ENCODE measurements around the gene CCDC86.

Gene CCDC86

DNA sequence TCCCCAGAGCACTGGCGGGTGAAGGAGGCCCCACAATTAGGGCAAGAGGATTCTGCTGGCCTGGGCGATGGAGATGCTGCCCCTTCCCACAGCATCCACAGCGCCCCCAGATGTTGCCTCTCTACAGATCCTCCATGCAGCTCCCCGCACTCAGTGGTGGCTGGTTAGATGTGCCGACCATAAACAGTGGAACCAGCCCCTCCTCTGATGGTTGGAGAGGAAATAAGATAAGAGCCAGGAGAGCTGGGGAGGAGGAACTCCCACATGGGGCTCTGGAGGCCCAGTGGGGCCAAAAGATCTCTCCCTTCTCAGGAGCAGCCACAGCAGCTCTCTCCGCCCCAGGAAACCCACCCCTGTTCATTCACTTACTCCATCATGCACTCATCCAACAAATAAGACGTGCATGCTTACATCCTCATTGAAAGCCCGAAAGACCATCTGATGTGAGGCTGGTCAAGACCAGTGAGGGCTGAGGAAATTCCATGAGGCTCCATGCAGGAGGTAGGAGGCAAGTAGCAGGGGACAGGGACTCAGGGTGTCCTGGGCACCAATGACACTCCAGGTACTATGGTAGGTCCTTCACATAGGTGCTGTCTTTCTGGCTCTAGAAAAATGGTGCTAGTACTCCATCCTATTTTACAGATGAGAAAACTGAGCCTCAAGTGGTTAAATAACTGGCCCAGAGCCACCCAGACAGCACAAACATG is 12.4 kb downstream of the CCDC86 start:
- H3K4me3 ChIP-seq (ENCODE audit: low read length) = no peak overlapping the region
- no peak overlapping the region for H3K27ac ChIP-seq (ENCODE audit: low read depth, low read length)
- H3K79me2 ChIP-seq (ENCODE audit: control insufficient read depth, low read length) = no peaks in the 10 kb centered on the region
- H3K36me3 ChIP-seq (ENCODE audit: control insufficient read depth, low read length) = peaks cover 30% of the 10 kb centered on the region
- no peak overlapping the region for H3K4me2 ChIP-seq (ENCODE audit: low read length)
- no peaks in the 10 kb centered on the region for H3K27me3 ChIP-seq (ENCODE audit: control insufficient read depth, low read length)
- H4K20me1 ChIP-seq (ENCODE audit: control insufficient read depth, insufficient read depth, low read depth, low read length) = no peaks in the 10 kb centered on the region
- no peaks in the 10 kb centered on the region for H3K9me2 ChIP-seq (replicated peaks; ENCODE audit: control insufficient read depth, low read length)
- TF ChIP-seq, protein P1, sequence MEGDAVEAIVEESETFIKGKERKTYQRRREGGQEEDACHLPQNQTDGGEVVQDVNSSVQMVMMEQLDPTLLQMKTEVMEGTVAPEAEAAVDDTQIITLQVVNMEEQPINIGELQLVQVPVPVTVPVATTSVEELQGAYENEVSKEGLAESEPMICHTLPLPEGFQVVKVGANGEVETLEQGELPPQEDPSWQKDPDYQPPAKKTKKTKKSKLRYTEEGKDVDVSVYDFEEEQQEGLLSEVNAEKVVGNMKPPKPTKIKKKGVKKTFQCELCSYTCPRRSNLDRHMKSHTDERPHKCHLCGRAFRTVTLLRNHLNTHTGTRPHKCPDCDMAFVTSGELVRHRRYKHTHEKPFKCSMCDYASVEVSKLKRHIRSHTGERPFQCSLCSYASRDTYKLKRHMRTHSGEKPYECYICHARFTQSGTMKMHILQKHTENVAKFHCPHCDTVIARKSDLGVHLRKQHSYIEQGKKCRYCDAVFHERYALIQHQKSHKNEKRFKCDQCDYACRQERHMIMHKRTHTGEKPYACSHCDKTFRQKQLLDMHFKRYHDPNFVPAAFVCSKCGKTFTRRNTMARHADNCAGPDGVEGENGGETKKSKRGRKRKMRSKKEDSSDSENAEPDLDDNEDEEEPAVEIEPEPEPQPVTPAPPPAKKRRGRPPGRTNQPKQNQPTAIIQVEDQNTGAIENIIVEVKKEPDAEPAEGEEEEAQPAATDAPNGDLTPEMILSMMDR (IDR thresholded peaks at IDR 0.05; ENCODE audit: low read depth, low read length, poor library complexity, severe bottlenecking) = no peak
- TF ChIP-seq EZH2phosphoT487 (IDR thresholded peaks at IDR 0.05; ENCODE audit: borderline replicate concordance, low read length) = no peak
- H3K9me3 ChIP-seq (ENCODE audit: control insufficient read depth, insufficient read depth, low read length) = no peaks in the 10 kb centered on the region
- no peaks in the 10 kb centered on the region for H3F3A ChIP-seq (ENCODE audit: control insufficient read depth, insufficient read depth)
- H3K4me1 ChIP-seq (ENCODE audit: control insufficient read depth, low read length) = peaks cover 13% of the 10 kb centered on the region

DNA sequence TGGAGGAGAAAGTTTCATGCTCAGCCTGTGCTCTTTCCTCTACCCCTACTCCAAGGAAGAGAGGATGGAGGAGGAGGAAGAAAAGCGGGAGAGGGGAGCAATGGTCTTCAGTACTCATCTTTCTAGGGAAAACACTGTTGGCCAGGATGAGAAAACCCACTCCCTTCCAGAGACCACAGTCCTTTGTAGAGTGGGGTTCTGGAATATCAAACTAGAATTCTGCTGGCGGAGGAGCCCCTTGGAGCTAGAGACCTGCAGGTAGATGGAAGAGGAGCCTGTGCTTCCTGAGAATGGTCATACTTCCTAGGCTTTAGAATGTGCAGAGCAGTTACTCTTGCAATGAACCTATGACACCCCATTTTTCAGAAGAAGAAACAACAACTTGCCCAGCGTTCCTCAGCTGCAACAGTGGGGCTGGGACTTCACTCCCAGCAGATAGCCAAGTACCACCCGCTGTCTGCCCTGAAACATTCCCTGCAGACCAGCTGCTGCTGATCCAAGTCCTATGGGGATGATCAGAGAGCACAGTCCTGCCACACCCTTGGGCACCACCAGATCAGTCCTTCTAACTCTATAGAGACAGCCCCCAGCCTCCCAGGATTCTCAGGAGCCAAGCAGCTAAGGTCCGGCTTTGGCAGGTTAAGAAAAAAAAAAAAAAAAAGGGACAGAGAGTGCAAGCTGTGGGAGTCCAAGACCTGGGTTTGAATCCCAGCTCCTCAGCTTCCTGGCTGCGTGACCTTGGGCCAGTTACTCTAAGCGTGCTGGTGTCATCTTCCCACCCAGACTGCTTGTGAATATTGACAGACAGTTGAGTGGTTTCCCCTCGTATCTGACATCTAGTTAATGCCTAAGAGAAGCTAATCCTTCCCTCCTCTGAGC is 13.2 kb downstream of the CCDC86 start:
- H3K4me2 ChIP-seq (ENCODE audit: low read length) = no peak overlapping the region
- H3K27me3 ChIP-seq (ENCODE audit: control insufficient read depth, low read length) = no peaks in the 10 kb centered on the region
- no peaks in the 10 kb centered on the region for H3K79me2 ChIP-seq (ENCODE audit: control insufficient read depth, low read length)
- H3K9me2 ChIP-seq (replicated peaks; ENCODE audit: control insufficient read depth, low read length) = no peaks in the 10 kb centered on the region
- peaks cover 13% of the 10 kb centered on the region for H3K4me1 ChIP-seq (ENCODE audit: control insufficient read depth, low read length)
- no peaks in the 10 kb centered on the region for H4K20me1 ChIP-seq (ENCODE audit: control insufficient read depth, insufficient read depth, low read depth, low read length)
- no peak overlapping the region for H3K27ac ChIP-seq (ENCODE audit: low read depth, low read length)
- H3F3A ChIP-seq (ENCODE audit: control insufficient read depth, insufficient read depth) = no peaks in the 10 kb centered on the region
- TF ChIP-seq, protein P1 (IDR thresholded peaks at IDR 0.05; ENCODE audit: low read depth, low read length, poor library complexity, severe bottlenecking) = no peak
- TF ChIP-seq EZH2phosphoT487 (IDR thresholded peaks at IDR 0.05; ENCODE audit: borderline replicate concordance, low read length) = no peak
- peaks cover 22% of the 10 kb centered on the region for H3K36me3 ChIP-seq (ENCODE audit: control insufficient read depth, low read length)
- no peaks in the 10 kb centered on the region for H3K9me3 ChIP-seq (ENCODE audit: control insufficient read depth, insufficient read depth, low read length)
- no peak overlapping the region for H3K4me3 ChIP-seq (ENCODE audit: low read length)

GRCh38 chr11:60855726-60856633 is 14.1 kb downstream of the CCDC86 start, which contains the start of gene PTGDR2:
Gene PTGDR2, minus strand, starts transcription at chr11:60855950. Its CDS starts 2,228 bp downstream, at chr11:60853722.
- Histone ChIP-seq H3K4me1 (ENCODE audit: control insufficient read depth, low read length) (peaks cover 13% of the 10 kb centered on the region), H3F3A (ENCODE audit: control insufficient read depth, insufficient read depth) (no peaks in the 10 kb centered on the region), H3K4me3 (ENCODE audit: low read length) (no peak within 1 kb of the TSS), H3K9me2 (replicated peaks; ENCODE audit: control insufficient read depth, low read length) (no peaks in the 10 kb centered on the region), H3K79me2 (ENCODE audit: control insufficient read depth, low read length) (no peaks in the 10 kb centered on the region), H3K9me3 (ENCODE audit: control insufficient read depth, insufficient read depth, low read length) (no peaks in the 10 kb centered on the region), H3K27me3 (ENCODE audit: control insufficient read depth, low read length) (no peaks in the 10 kb centered on the region), H3K4me2 (ENCODE audit: low read length) (no peak within 1 kb of the TSS), H3K36me3 (ENCODE audit: control insufficient read depth, low read length) (peaks cover 13% of the 10 kb centered on the region), H4K20me1 (ENCODE audit: control insufficient read depth, insufficient read depth, low read depth, low read length) (no peaks in the 10 kb centered on the region), H3K27ac (ENCODE audit: low read depth, low read length) (no peak within 1 kb of the TSS)
- TF ChIP-seq, protein P1 (IDR thresholded peaks at IDR 0.05; ENCODE audit: low read depth, low read length, poor library complexity, severe bottlenecking) = no peak
- no peak for TF ChIP-seq EZH2phosphoT487 (IDR thresholded peaks at IDR 0.05; ENCODE audit: borderline replicate concordance, low read length)

Data from DOHH2 (cell line).